ENCODE data around the gene PRKCE. TPM values are rescaled to one million over a fixed set of nuclear protein-coding genes. Genes with fewer than 3 reads are reported as not detected.

The PRKCE gene
- total RNA-seq, 1 donor from 2014 or later, result 85.0 TPM

GRCh38 chr2:45981384-45981930 lies 330.0 kb downstream of the PRKCE start:
- peaks cover 24% of the 10 kb centered on the region for H3K36me3 ChIP-seq
- ATAC-seq (no peak), DNase-seq (no peak)
- H3K4me3 ChIP-seq, result no peak overlapping the region
- H3K9me3 ChIP-seq, result no peaks in the 10 kb centered on the region
- intact Hi-C loops (cut with DNase I), result no loop called here
- no peak overlapping the region for H3K27ac ChIP-seq
- H3K4me1 ChIP-seq, result peaks cover 12% of the 10 kb centered on the region
- H3K27me3 ChIP-seq (ENCODE audit: low read depth), result no peaks in the 10 kb centered on the region
- no peak for TF ChIP-seq CTCF (IDR thresholded peaks at IDR 0.05)

GRCh38 chr2:45982096-45982495 lies 330.6 kb downstream of the PRKCE start:
- H3K27ac ChIP-seq, result no peak overlapping the region
- no peaks in the 10 kb centered on the region for H3K27me3 ChIP-seq (ENCODE audit: low read depth)
- peaks cover 12% of the 10 kb centered on the region for H3K4me1 ChIP-seq
- intact Hi-C loops (cut with DNase I), result no loop called here
- no peaks in the 10 kb centered on the region for H3K9me3 ChIP-seq
- DNase-seq, result no peak
- H3K4me3 ChIP-seq, result no peak overlapping the region
- no peak for TF ChIP-seq CTCF (IDR thresholded peaks at IDR 0.05)
- no peak for ATAC-seq
- peaks cover 24% of the 10 kb centered on the region for H3K36me3 ChIP-seq

GRCh38 chr2:45983213-45983612 lies 331.7 kb downstream of the PRKCE start:
- no peak for DNase-seq
- Histone ChIP-seq H3K9me3 (no peaks in the 10 kb centered on the region), H3K36me3 (peaks cover 14% of the 10 kb centered on the region), H3K27ac (no peak overlapping the region), H3K4me3 (no peak overlapping the region), H3K4me1 (peaks cover 12% of the 10 kb centered on the region), H3K27me3 (ENCODE audit: low read depth) (no peaks in the 10 kb centered on the region)
- TF ChIP-seq CTCF (IDR thresholded peaks at IDR 0.05), result no peak
- intact Hi-C loops (cut with DNase I), result no loop called here
- no peak for ATAC-seq

- no peaks in the 10 kb centered on the region for H3K27me3 ChIP-seq (ENCODE audit: low read depth)
- H3K4me3 ChIP-seq, result no peak overlapping the region
- DNase-seq (no peak), ATAC-seq (no peak)
- intact Hi-C loops (cut with DNase I), result no loop called here
- peaks cover 12% of the 10 kb centered on the region for H3K4me1 ChIP-seq
- peaks cover 20% of the 10 kb centered on the region for H3K36me3 ChIP-seq
- no peaks in the 10 kb centered on the region for H3K9me3 ChIP-seq
- no peak overlapping the region for H3K27ac ChIP-seq
- TF ChIP-seq CTCF (IDR thresholded peaks at IDR 0.05), result no peak
These were observed 332.9 kb downstream of the PRKCE start for GRCh38 chr2:45984366-45984765.

GRCh38 chr2:45984896-45985473 lies 333.5 kb downstream of the PRKCE start:
- ATAC-seq (no peak), DNase-seq (no peak)
- H3K36me3 ChIP-seq, result peaks cover 25% of the 10 kb centered on the region
- H3K4me3 ChIP-seq, result no peak overlapping the region
- H3K27me3 ChIP-seq (ENCODE audit: low read depth), result no peaks in the 10 kb centered on the region
- H3K9me3 ChIP-seq, result no peaks in the 10 kb centered on the region
- H3K4me1 ChIP-seq, result peaks cover 12% of the 10 kb centered on the region
- H3K27ac ChIP-seq, result no peak overlapping the region
- intact Hi-C loops (cut with DNase I), result no loop called here
- no peak for TF ChIP-seq CTCF (IDR thresholded peaks at IDR 0.05)
